CD4-positive, alpha-beta T cell treated with Interleukin-1 beta for 1 hour (primary cell): ENCODE measurements around the gene RICTOR.

Experiments used
- DNase-seq, 2 donors: peaks; one replicate each; pipeline ENCODE4 v3.0.0-alpha.2; 2020 to 2022

Gene RICTOR

GRCh38 chr5:38929838-38930237, 144.4 kb downstream of the RICTOR start:
- no peak for DNase-seq

- DNase-seq, result no peak
Measured at GRCh38 chr5:38927470-38927869, 146.7 kb downstream of the RICTOR start.

- DNase-seq, result no peak
Measured at GRCh38 chr5:38926121-38926520, 148.1 kb downstream of the RICTOR start.

- no peak for DNase-seq
Measured at GRCh38 chr5:38925154-38925925, 148.9 kb downstream of the RICTOR start.

GRCh38 chr5:38923661-38924451, 150.3 kb downstream of the RICTOR start:
- DNase-seq, result no peak

- peak; percentile 22 to 23 for DNase-seq
Measured at GRCh38 chr5:38922199-38922598, 152.0 kb downstream of the RICTOR start.

- no peak for DNase-seq
Measured at GRCh38 chr5:38921174-38921573, 153.0 kb downstream of the RICTOR start.

GRCh38 chr5:38916802-38917201, 157.4 kb downstream of the RICTOR start:
- DNase-seq, result no peak

- DNase-seq, result no peak
Measured at GRCh38 chr5:38913714-38914113, 160.5 kb downstream of the RICTOR start.

- no peak for DNase-seq
Measured at GRCh38 chr5:38911933-38912332, 162.3 kb downstream of the RICTOR start.

- no peak for DNase-seq
Measured at GRCh38 chr5:38906503-38906902, 167.7 kb downstream of the RICTOR start.

- DNase-seq, result no peak
Measured at GRCh38 chr5:38905516-38905915, 168.7 kb downstream of the RICTOR start.

GRCh38 chr5:38899936-38900335, 174.3 kb downstream of the RICTOR start:
- no peak for DNase-seq

GRCh38 chr5:38896760-38897159, 177.4 kb downstream of the RICTOR start:
- DNase-seq, result no peak

- DNase-seq, result no peak
Measured at GRCh38 chr5:38892363-38892762, 181.8 kb downstream of the RICTOR start.

- DNase-seq, result no peak
Measured at GRCh38 chr5:38891563-38891962, 182.6 kb downstream of the RICTOR start.

GRCh38 chr5:38889424-38889823, 184.8 kb downstream of the RICTOR start:
- DNase-seq, result no peak

GRCh38 chr5:38888041-38888440, 186.2 kb downstream of the RICTOR start:
- DNase-seq, result no peak
